ENCODE measurements around the gene CTU2.

- TF ChIP-seq, protein P1, sequence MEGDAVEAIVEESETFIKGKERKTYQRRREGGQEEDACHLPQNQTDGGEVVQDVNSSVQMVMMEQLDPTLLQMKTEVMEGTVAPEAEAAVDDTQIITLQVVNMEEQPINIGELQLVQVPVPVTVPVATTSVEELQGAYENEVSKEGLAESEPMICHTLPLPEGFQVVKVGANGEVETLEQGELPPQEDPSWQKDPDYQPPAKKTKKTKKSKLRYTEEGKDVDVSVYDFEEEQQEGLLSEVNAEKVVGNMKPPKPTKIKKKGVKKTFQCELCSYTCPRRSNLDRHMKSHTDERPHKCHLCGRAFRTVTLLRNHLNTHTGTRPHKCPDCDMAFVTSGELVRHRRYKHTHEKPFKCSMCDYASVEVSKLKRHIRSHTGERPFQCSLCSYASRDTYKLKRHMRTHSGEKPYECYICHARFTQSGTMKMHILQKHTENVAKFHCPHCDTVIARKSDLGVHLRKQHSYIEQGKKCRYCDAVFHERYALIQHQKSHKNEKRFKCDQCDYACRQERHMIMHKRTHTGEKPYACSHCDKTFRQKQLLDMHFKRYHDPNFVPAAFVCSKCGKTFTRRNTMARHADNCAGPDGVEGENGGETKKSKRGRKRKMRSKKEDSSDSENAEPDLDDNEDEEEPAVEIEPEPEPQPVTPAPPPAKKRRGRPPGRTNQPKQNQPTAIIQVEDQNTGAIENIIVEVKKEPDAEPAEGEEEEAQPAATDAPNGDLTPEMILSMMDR (IDR thresholded peaks at IDR 0.05), result no peak
- TF ChIP-seq POLR2AphosphoS5 (IDR thresholded peaks at IDR 0.05) (no peak), POLR2A (IDR thresholded peaks at IDR 0.05) (no peak)
Measured at GRCh38 chr16:88690341-88691128, 15.8 kb upstream of the CTU2 start.
